ENCODE measurements around the gene SETX. TPM values are rescaled to one million over a fixed set of nuclear protein-coding genes. Genes with fewer than 3 reads are reported as not detected.

The SETX gene
- total and polyA plus RNA-seq, 2 of the 13 experiments (the other 11 are each of a cell fraction or from before 2014, with no cell fraction given) = 13.2 to 39.0 TPM

GRCh38 chr9:132384376-132384775 lies 29.6 kb upstream of the SETX start:
- H3K36me3 ChIP-seq (replicated peaks in 1 of 2; ENCODE audit: control insufficient read depth in 1 of 2, insufficient read depth in 2 of 2, low read length in 2 of 2) = peaks cover 10 to 39% of the 10 kb centered on the region in 2 experiments; a peak in 4 of 5 replicates
- H3K4me3 ChIP-seq (replicated peaks in 1 of 3; ENCODE audit: insufficient read depth in 1 of 3, low read depth in 2 of 3, low read length in 3 of 3) = no peak overlapping the region
- no peak overlapping the region for H3K4me2 ChIP-seq (ENCODE audit: low read depth, low read length)
- in situ Hi-C loops (cut with HindIII; ENCODE audit: extremely low pct_ligation_motif_present, low pct_unique_long_range_greater_than_20kb) = no loop called here
- no peak overlapping the region for H3K27ac ChIP-seq (ENCODE audit: extremely low read length, insufficient read depth, low read length)
- DNase-seq (ENCODE audit: low spot score) = no peak
- H3K4me1 ChIP-seq (ENCODE audit: insufficient read depth, low read length) = no peaks in the 10 kb centered on the region
- no TSS peak for BruUV-seq (replicated peaks)
- WGBS (ENCODE audit: low lambda C conversion rate) = 99% methylated on average over 8 of the region's 8 CpGs
- ATAC-seq = no peak
- FAIRE-seq = no peak
- H4K20me1 ChIP-seq (ENCODE audit: insufficient read depth, low read length) = no peaks in the 10 kb centered on the region
- no peaks in the 10 kb centered on the region for H3K79me2 ChIP-seq (ENCODE audit: insufficient read depth, low read length)
- CTCF ChIA-PET (ENCODE audit: low intra/inter-chr PET ratio, low total read pairs) = no interaction called here
- no peaks in the 10 kb centered on the region for H3K27me3 ChIP-seq (ENCODE audit: control insufficient read depth in 1 of 2, insufficient read depth in 2 of 2, low read length in 2 of 2)
- no peak overlapping the region for H2AFZ ChIP-seq (ENCODE audit: low read length)
- H3K9ac ChIP-seq (ENCODE audit: insufficient read depth, low read depth, low read length) = no peak overlapping the region
- intact Hi-C loops (cut with micrococcal nuclease; ENCODE audit: unreplicated experiment) = no loop called here
- POLR2A ChIA-PET = no interaction called here
- no peaks in the 10 kb centered on the region for H3K9me3 ChIP-seq (ENCODE audit: low read length)
- TF ChIP-seq PHF5A (CRISPR knock-in tag; IDR thresholded peaks at IDR 0.05; ENCODE audit: low read depth, unreplicated experiment) = no peak
- no peak for TF ChIP-seq ZNF256 (CRISPR knock-in tag; conservative IDR thresholded peaks at IDR 0.05)
- TF ChIP-seq THRA (CRISPR knock-in tag; IDR thresholded peaks at IDR 0.05; ENCODE audit: borderline replicate concordance) = no peak
- TF ChIP-seq PITX1 (CRISPR knock-in tag; IDR thresholded peaks at IDR 0.05) = no peak
- no peak for TF ChIP-seq ZNF18 (CRISPR knock-in tag; IDR thresholded peaks at IDR 0.05; ENCODE audit: insufficient replicate concordance)
- TF ChIP-seq FOSL1 (CRISPR knock-in tag; IDR thresholded peaks at IDR 0.05; ENCODE audit: borderline replicate concordance) = no peak
- TF ChIP-seq FOXO1 (CRISPR knock-in tag; IDR thresholded peaks at IDR 0.05) = no peak
- TF ChIP-seq HINFP (CRISPR knock-in tag; IDR thresholded peaks at IDR 0.05; ENCODE audit: low read depth) = no peak
- no peak for TF ChIP-seq ZBTB43 (CRISPR knock-in tag; conservative IDR thresholded peaks at IDR 0.05)
- TF ChIP-seq ATF2 (CRISPR knock-in tag; IDR thresholded peaks at IDR 0.05) = no peak
- TF ChIP-seq RFX1 (IDR thresholded peaks at IDR 0.05) = no peak
- no peak for TF ChIP-seq AKNA (CRISPR knock-in tag; IDR thresholded peaks at IDR 0.05; ENCODE audit: borderline replicate concordance)
- TF ChIP-seq ONECUT2 (CRISPR knock-in tag; IDR thresholded peaks at IDR 0.05) = no peak
